Muscle of back (tissue), 11 donors: ENCODE results near the gene PRMT3. TPM values are rescaled to one million over a fixed set of nuclear protein-coding genes. Genes with fewer than 3 reads are reported as not detected.
"Not testable (repeated sequence)": the region's sequence is repeated elsewhere in the genome, so short reads cannot be mapped to it uniquely, and the experiment has no call there.

Experiments
- DNase-seq, 3 donors: peaks; one replicate each; pipeline versions ENCODE4 v3.0.0 to v3.0.0-alpha.2; 2013
- polyA plus RNA-seq, 10 donors: library from polyadenylated mRNA; unstranded; fragments of 120-200 nt; gene quantifications; one replicate each; pipeline ENCODE4 v1.2.1, GENCODE V29; 2013; ENCODE audit not compliant: insufficient read length in 10 of 10

Gene PRMT3
- polyA plus RNA-seq, 10 donors: 9.2 to 13.3 (median 12.0) TPM

DNA sequence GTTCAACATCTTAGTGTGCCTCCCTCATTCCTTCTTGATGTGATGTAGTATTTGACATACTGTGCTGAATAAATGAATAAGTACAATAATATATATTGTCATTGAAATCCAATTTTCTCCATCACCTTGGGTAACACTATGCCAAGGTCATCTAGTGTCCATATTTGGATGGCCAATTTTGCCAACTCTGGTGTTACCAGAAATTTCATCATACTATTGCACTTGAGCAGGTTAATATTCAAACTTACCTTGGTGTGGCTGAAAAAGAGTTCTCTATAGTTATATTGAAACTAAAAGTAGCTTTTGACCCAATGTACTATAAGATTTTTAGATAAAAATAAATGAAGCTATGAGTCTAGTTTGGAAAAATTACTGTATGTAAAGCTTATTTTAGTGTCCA is 113.7 kb downstream of the PRMT3 start:
- no peak for DNase-seq

GRCh38 chr11:20501971-20502370 is 114.5 kb downstream of the PRMT3 start:
- no peak for DNase-seq

- DNase-seq: no peak
These were observed 124.5 kb downstream of the PRMT3 start for GRCh38 chr11:20511982-20512381.

DNA sequence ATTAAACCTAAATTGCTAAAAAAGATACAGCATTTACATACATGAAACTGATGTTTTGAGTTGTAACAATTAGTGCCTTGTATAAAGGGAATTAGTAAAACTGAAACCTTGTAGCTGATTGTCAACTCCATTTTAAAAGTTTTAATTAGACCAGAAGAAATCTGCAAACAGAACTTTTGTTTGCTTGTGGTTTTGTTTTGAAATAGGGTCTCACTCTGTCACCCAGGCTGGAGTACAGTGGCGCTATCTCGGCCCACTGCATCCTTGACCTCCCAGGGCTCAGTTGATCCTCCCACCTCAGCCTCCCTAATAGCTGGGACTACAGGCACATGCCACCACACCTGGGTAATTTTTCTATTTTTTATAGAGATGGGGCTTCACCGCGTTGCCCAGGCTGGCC is 125.4 kb downstream of the PRMT3 start:
- DNase-seq: no peak

DNA sequence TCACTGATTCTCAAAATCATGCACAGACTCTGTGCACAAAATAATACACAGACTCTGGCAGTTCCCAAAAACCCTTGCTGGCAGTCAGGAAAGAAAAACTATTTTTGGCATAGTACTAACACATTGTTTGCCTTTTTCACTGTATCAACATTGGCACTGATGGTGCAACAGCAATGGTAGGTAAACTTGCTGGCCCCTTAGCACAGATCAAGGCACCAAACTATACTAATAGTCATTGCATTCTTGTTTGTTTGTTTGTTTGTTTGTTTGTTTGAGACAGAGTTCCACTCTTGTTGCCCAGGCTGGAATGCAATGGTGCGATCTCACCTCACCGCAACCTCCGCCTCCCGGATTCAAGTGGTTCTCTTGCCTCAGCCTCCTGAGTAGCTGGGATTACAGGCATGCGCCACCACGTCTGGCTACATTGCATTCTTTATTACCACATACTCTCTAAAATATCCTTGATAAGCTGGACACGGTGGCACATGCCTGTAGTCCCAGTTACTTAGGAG is 130.9 kb downstream of the PRMT3 start:
- no peak for DNase-seq

GRCh38 chr11:20522536-20522935 is 135.0 kb downstream of the PRMT3 start:
- DNase-seq: no peak

DNA sequence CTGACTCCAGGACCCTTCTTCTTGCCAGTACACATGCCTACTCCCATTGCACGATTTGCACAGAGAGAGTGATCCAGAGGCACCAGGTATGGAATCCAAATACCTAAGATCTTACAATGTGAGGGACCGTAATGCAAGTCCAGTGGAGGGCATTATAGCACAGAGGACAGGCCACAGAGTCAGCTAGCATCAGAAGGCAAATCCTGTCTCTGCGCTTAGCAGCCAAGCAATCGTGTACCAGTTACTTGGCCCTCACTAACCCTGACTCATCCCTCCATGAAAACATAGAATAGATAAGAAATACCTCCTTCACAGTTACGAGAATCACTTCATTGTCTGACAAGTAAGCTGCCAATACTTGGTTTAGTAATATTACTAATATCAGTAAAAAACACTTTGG is 142.2 kb downstream of the PRMT3 start:
- no peak for DNase-seq

DNA sequence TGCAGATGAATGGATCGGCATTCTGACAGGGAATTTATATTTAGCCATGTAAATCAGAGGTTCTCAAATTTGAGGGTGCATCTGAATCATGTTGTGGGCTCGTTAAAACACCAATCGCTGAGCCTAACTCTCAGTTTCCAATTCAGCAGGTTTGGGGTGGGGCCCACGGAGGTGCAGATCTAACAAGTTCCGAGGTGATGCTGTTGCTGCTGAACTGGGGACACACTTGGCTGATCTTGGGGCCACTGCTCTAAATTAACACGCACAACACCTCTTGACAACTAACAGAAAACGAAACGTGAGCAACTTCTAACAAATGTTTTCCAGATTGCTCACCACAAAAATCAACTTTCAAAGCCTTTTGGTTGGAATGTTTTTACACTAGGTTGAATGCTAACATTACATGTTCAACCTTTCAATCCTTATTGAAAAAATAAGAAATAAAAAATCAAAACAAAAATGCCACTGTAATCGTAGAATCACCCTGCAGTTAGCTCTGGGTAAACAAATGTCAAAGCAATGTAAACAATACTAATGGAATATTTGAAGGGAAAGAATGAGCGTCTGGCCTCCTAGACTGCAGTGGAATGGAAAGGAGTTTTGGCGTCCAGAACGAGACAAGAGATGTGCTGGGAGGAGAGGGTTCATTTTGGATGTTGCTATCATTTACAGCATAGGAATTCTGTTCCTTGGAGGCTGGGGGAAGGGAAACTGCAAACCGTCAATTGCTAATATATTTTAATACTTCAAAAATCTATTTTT is 143.6 kb downstream of the PRMT3 start:
- DNase-seq: no peak

DNA sequence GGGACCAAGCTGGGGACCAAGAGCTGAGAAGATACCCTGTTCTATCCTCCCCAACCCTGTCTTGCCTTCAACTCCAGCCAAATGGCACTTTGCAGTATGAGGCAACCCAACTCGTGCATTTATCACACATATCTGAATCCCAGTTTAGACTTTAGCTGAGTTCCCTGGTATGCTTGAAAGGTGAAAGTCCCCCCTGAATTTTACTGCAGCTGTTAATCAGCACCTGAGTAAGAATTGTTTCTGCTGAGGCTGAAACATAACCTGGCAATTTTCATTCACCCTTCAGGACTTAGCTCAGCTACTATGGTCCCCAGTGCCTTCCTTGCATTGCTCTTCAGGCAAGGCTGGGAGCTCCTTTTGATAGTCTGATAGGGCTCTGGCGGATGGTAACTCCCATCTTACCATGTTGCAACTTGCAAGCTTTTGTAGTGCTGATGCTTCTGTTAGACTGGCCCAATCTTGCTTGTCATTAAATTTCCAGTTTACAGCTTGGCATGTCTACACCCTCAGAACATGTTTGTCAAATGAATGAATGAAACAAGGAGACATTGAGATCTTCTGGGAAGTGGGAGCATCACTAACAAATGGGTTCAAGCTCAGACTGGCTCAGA is 147.9 kb downstream of the PRMT3 start:
- no peak for DNase-seq

GRCh38 chr11:20536365-20536764 is 148.8 kb downstream of the PRMT3 start:
- DNase-seq: no peak

- DNase-seq: no peak
These were observed 149.3 kb downstream of the PRMT3 start for GRCh38 chr11:20536784-20537183.

DNA sequence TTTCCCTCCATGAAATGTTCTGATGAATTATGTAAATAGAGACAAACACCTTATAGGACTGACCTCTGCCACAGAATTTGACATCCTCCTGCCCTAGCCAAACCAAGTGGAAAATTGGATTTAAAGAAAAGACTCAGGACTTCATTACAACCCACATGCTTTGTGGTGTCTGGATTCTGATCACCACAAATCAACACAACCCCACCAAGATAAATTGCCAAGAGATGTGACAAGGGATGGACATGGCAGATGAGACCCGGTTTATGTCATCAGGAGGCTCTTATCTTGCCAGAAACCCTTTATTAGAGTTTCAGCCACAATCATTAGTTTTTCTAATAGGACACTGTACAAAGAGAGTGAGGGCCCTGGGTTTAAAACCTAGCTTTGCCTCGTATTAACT is 154.0 kb downstream of the PRMT3 start:
- DNase-seq: no peak

DNA sequence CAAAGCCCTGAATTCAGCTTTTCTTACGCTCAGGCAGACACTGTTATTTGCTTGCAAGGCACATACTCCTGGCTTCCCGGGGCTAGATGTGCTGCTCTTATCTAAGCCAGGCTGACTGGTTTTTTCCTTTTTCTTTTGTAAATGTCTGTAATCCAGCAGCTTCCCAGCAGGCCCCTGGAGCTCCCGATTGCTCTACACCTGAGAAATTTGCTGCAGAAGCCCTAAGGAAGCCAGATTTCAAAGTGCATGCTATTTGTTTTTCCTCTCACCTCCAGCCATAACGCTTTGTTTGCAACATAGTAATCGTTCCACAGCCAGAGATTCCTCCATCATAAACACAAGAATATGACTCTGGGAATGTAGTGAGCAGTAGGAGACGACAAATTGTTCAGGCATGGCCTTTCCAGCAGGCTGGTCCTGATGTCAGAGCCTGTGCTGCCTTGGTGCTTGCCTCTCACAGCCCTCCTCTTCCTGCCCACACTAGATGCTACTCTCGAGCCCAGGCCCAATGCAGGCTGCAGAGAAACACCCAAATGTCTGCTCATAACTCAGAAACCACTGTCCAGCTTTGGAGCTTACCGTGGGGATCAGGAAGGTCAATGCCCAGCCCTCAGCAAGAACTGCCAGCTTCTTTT is 157.2 kb downstream of the PRMT3 start:
- DNase-seq: no peak

DNA sequence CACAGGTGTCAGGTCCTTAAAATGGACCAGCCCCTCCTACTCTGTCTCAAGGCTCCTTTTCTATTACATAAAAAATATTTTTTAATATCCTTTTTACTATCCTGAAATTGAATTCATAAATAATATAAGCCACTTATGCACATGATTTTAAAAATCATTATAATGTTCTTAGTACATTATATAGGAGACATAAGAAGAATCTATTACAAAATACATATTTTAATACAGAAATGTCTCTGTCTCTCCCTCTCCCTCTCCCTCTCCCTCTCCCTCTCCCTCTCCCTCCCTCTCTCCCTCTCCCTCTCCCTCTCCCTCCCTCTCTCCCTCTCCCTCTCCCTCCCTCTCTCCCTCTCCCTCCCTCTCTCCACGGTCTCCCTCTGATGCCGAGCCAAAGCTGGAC is 159.9 kb downstream of the PRMT3 start:
- no peak for DNase-seq

- no peak for DNase-seq
These were observed 163.6 kb downstream of the PRMT3 start for GRCh38 chr11:20551096-20551495.

GRCh38 chr11:20555783-20556182 is 168.3 kb downstream of the PRMT3 start:
- no peak for DNase-seq

DNA sequence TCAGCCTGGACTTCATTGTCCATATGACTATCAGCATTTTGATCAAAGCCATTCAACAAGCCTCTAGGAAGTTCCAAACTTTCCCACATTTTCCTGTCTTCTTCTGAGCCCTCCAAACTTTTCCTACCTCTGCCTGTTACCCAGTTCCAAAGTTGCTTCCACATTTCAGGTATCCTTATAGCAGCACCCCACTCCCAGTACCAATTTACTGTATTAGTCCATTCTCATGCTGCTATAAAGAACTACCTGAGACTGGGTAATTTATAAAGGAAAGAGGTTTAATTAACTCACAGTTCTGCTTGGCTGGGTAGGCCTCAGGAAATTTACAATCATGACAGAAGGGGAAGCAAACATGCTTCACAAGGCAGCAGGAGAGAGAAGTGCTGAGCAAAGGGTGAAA is 168.9 kb downstream of the PRMT3 start:
- DNase-seq: not testable (repeated sequence)

- no peak for DNase-seq
These were observed 171.2 kb downstream of the PRMT3 start for GRCh38 chr11:20558741-20559140.

Other genes starting within 250 kb of the PRMT3 start
- 1 to 10 TPM; 3.2 to 6.7 (median 4.9) TPM for gene DBX1, start 227.2 kb upstream of the PRMT3 start, polyA plus RNA-seq
- gene HTATIP2, start 24.0 kb upstream of the PRMT3 start, polyA plus RNA-seq: 1 to 10 TPM; 1.6 to 5.9 (median 3.0) TPM
- under 1 TPM in 1 of 10 donors, not detected in 9; 0.06 TPM for gene SLC6A5, start 211.9 kb downstream of the PRMT3 start, polyA plus RNA-seq